Naive B cell (primary cell): Measurements from ENCODE around the gene ZFHX3. TPM values are rescaled to one million over a fixed set of nuclear protein-coding genes. Genes with fewer than 3 reads are reported as not detected.

ENCODE experiments used
- ATAC-seq, 2 donors: fragments of 150-1000 bp; cut with Tn5 transposase; 2 replicates each; pipeline ENCODE4 v1.10.0; 2021; ENCODE audit warnings: low read depth in 2 of 2, mild to moderate bottlenecking in 2 of 2, moderate library complexity in 2 of 2
- DNase-seq: peaks from one replicate; pipeline ENCODE4 v3.0.0; 2022
- H3K27ac Mint-ChIP-seq, 6 donors: one replicate each; pipeline ENCODE4 v1.8.0; 2020 to 2022; ENCODE audit warnings: mild to moderate bottlenecking in 6 of 6, mixed read lengths in 6 of 6, moderate library complexity in 5 of 6, inconsistent platforms in 2 of 6
- H3K27me3 Mint-ChIP-seq, 3 donors: one replicate each; pipeline ENCODE4 v1.8.0; 2021 to 2022; ENCODE audit warnings: mixed read lengths in 3 of 3, mild to moderate bottlenecking in 1 of 3
- H3K36me3 Mint-ChIP-seq, 2 donors: one replicate each; pipeline ENCODE4 v1.8.0; 2020 to 2022; ENCODE audit warnings: mixed read lengths in 2 of 2, inconsistent platforms in 1 of 2, mild to moderate bottlenecking in 1 of 2
- H3K4me1 Mint-ChIP-seq, 3 donors: one replicate each; pipeline ENCODE4 v1.8.0; 2020 to 2022; ENCODE audit warnings: mixed read lengths in 3 of 3, inconsistent platforms in 1 of 3, mild to moderate bottlenecking in 1 of 3, moderate library complexity in 1 of 3
- H3K4me3 Mint-ChIP-seq, 8 donors: one replicate each; pipeline ENCODE4 v1.8.0; 2020 to 2022; ENCODE audit warnings: mild to moderate bottlenecking in 8 of 8, mixed read lengths in 8 of 8, moderate library complexity in 8 of 8, inconsistent platforms in 2 of 8
- H3K9me3 Mint-ChIP-seq, 7 donors: one replicate each; pipeline ENCODE4 v1.8.0; 2020 to 2022; ENCODE audit warnings: mixed read lengths in 7 of 7, mild to moderate bottlenecking in 5 of 7, inconsistent platforms in 2 of 7, moderate library complexity in 1 of 7
- polyA plus RNA-seq, 6 donors: library from polyadenylated mRNA; unstranded; fragments of 300-500 nt; fragmentation: Illumina TruSeq; gene quantifications; one replicate each; pipeline ENCODE4 v1.2.3, GENCODE V29; 2021; ENCODE audit warnings: low read depth in 6 of 6

ZFHX3 gene
- polyA plus RNA-seq, 6 donors from 2014 or later: 0.08 to 0.61 (median 0.24) TPM; not detected in 1

- ATAC-seq (no peak), DNase-seq (no peak)
- H3K4me3 Mint-ChIP-seq: peak overlapping the region in 1 of 8 donors; percentile 67
- peaks cover 0 to 4% (median 0%) of the 10 kb centered on the region in 3 donors for H3K4me1 Mint-ChIP-seq
- H3K9me3 Mint-ChIP-seq: peaks cover 0 to 8% (median 0%) of the 10 kb centered on the region in 7 donors
- no peaks in the 10 kb centered on the region for H3K27me3 Mint-ChIP-seq
- no peaks in the 10 kb centered on the region for H3K36me3 Mint-ChIP-seq
- no peak overlapping the region for H3K27ac Mint-ChIP-seq
Observed at GRCh38 chr16:72969812-72970211, 78.1 kb downstream of the ZFHX3 start.

GRCh38 chr16:72969146-72969545 is 78.8 kb downstream of the ZFHX3 start:
- peaks cover 0 to 4% (median 0%) of the 10 kb centered on the region in 3 donors for H3K4me1 Mint-ChIP-seq
- no peak for ATAC-seq
- peaks cover 0 to 8% (median 0%) of the 10 kb centered on the region in 7 donors for H3K9me3 Mint-ChIP-seq
- no peaks in the 10 kb centered on the region for H3K36me3 Mint-ChIP-seq
- no peaks in the 10 kb centered on the region for H3K27me3 Mint-ChIP-seq
- H3K27ac Mint-ChIP-seq: peak overlapping the region in 1 of 6 donors; percentile 28
- H3K4me3 Mint-ChIP-seq: no peak overlapping the region
- no peak for DNase-seq

GRCh38 chr16:72967941-72968340 is 80.0 kb downstream of the ZFHX3 start:
- H3K9me3 Mint-ChIP-seq: peaks cover 0 to 3% (median 0%) of the 10 kb centered on the region in 7 donors
- DNase-seq: no peak
- H3K4me3 Mint-ChIP-seq: no peak overlapping the region
- H3K36me3 Mint-ChIP-seq: no peaks in the 10 kb centered on the region
- H3K4me1 Mint-ChIP-seq: no peaks in the 10 kb centered on the region
- H3K27me3 Mint-ChIP-seq: no peaks in the 10 kb centered on the region
- H3K27ac Mint-ChIP-seq: peak overlapping the region in 1 of 6 donors; percentile 55
- ATAC-seq: no peak

- peak overlapping the region in 1 of 6 donors; percentile 9 for H3K27ac Mint-ChIP-seq
- ATAC-seq: no peak
- H3K4me3 Mint-ChIP-seq: no peak overlapping the region
- peaks cover 0 to 8% of the 10 kb centered on the region in 2 donors for H3K36me3 Mint-ChIP-seq
- no peaks in the 10 kb centered on the region for H3K27me3 Mint-ChIP-seq
- H3K4me1 Mint-ChIP-seq: no peaks in the 10 kb centered on the region
- H3K9me3 Mint-ChIP-seq: peaks cover 0 to 1% (median 0%) of the 10 kb centered on the region in 7 donors
- no peak for DNase-seq
Observed at GRCh38 chr16:72963533-72964315, 84.2 kb downstream of the ZFHX3 start.

GRCh38 chr16:72962347-72962746 is 85.6 kb downstream of the ZFHX3 start:
- DNase-seq (no peak), ATAC-seq (no peak)
- no peaks in the 10 kb centered on the region for H3K4me1 Mint-ChIP-seq
- H3K27ac Mint-ChIP-seq: peak overlapping the region in 1 of 6 donors; percentile 32
- no peaks in the 10 kb centered on the region for H3K27me3 Mint-ChIP-seq
- H3K9me3 Mint-ChIP-seq: peaks cover 0 to 1% (median 0%) of the 10 kb centered on the region in 7 donors
- peaks cover 0 to 8% of the 10 kb centered on the region in 2 donors for H3K36me3 Mint-ChIP-seq
- no peak overlapping the region for H3K4me3 Mint-ChIP-seq

- Mint-ChIP-seq H3K27ac (no peak overlapping the region), H3K27me3 (no peaks in the 10 kb centered on the region), H3K4me1 (no peaks in the 10 kb centered on the region), H3K36me3 (peaks cover 0 to 8% of the 10 kb centered on the region in 2 donors), H3K9me3 (peaks cover 0 to 1% (median 0%) of the 10 kb centered on the region in 7 donors), H3K4me3 (no peak overlapping the region)
- ATAC-seq (no peak), DNase-seq (no peak)
Observed at GRCh38 chr16:72961863-72962262, 86.1 kb downstream of the ZFHX3 start.

- Mint-ChIP-seq H3K27ac (peak overlapping the region in 1 of 6 donors; percentile 22), H3K4me1 (no peaks in the 10 kb centered on the region), H3K9me3 (peaks cover 0 to 1% (median 0%) of the 10 kb centered on the region in 7 donors), H3K27me3 (no peaks in the 10 kb centered on the region), H3K4me3 (no peak overlapping the region), H3K36me3 (peaks cover 0 to 8% of the 10 kb centered on the region in 2 donors)
- no peak for DNase-seq
- ATAC-seq: no peak
Observed at GRCh38 chr16:72961115-72961832, 86.7 kb downstream of the ZFHX3 start.

- Mint-ChIP-seq H3K27me3 (no peaks in the 10 kb centered on the region), H3K4me3 (no peak overlapping the region), H3K27ac (no peak overlapping the region), H3K4me1 (no peaks in the 10 kb centered on the region), H3K36me3 (peaks cover 0 to 8% of the 10 kb centered on the region in 2 donors), H3K9me3 (peaks cover 0 to 1% (median 0%) of the 10 kb centered on the region in 7 donors)
- no peak for DNase-seq
- no peak for ATAC-seq
Observed at GRCh38 chr16:72960101-72960500, 87.8 kb downstream of the ZFHX3 start.

GRCh38 chr16:72959301-72959996 is 88.5 kb downstream of the ZFHX3 start:
- no peak for DNase-seq
- no peaks in the 10 kb centered on the region for H3K4me1 Mint-ChIP-seq
- H3K27ac Mint-ChIP-seq: no peak overlapping the region
- H3K9me3 Mint-ChIP-seq: peaks cover 0 to 1% (median 0%) of the 10 kb centered on the region in 7 donors
- H3K4me3 Mint-ChIP-seq: no peak overlapping the region
- peaks cover 0 to 8% of the 10 kb centered on the region in 2 donors for H3K36me3 Mint-ChIP-seq
- ATAC-seq: no peak
- H3K27me3 Mint-ChIP-seq: no peaks in the 10 kb centered on the region

- Mint-ChIP-seq H3K4me1 (no peaks in the 10 kb centered on the region), H3K36me3 (peaks cover 0 to 8% of the 10 kb centered on the region in 2 donors), H3K4me3 (no peak overlapping the region), H3K9me3 (peaks cover 0 to 1% (median 0%) of the 10 kb centered on the region in 7 donors), H3K27ac (peak overlapping the region in 1 of 6 donors; percentile 37), H3K27me3 (no peaks in the 10 kb centered on the region)
- ATAC-seq: no peak
- DNase-seq: no peak
Observed at GRCh38 chr16:72958522-72959076, 89.3 kb downstream of the ZFHX3 start.

- ATAC-seq (no peak), DNase-seq (no peak)
- H3K4me1 Mint-ChIP-seq: no peaks in the 10 kb centered on the region
- H3K36me3 Mint-ChIP-seq: peaks cover 0 to 8% of the 10 kb centered on the region in 2 donors
- H3K9me3 Mint-ChIP-seq: peaks cover 0 to 1% (median 0%) of the 10 kb centered on the region in 7 donors
- no peaks in the 10 kb centered on the region for H3K27me3 Mint-ChIP-seq
- H3K4me3 Mint-ChIP-seq: no peak overlapping the region
- H3K27ac Mint-ChIP-seq: no peak overlapping the region
Observed at GRCh38 chr16:72957303-72958277, 90.3 kb downstream of the ZFHX3 start.
